ENCODE data around the gene ZKSCAN3. TPM values are rescaled to one million over a fixed set of nuclear protein-coding genes. Genes with fewer than 3 reads are reported as not detected.

The ZKSCAN3 gene
- total and polyA plus RNA-seq, 2 of the 8 experiments (the other 6 are each of a cell fraction or from before 2014, with no cell fraction given) = 2.7 to 9.8 TPM

GRCh38 chr6:28401172-28401571 lies 51.4 kb downstream of the ZKSCAN3 start (continued):
- no peak for TF ChIP-seq TCF12 (IDR thresholded peaks at IDR 0.05; ENCODE audit: low read depth, low read length)
- no peak for TF ChIP-seq NRF1 (IDR thresholded peaks at IDR 0.05; ENCODE audit: low read depth, low read length)

Data from H1 (cell line).